GM12873 (cell line): ENCODE data around the gene CAPRIN2.

Experiments used
- CTCF ChIP-seq: IDR thresholded peaks from 2 replicates; pipeline ENCODE4 v1.5.1; 2012; ENCODE audit warnings: low read depth, mild to moderate bottlenecking, moderate library complexity, low read length, control low read depth; ENCODE audit not compliant: insufficient read depth; ENCODE audit errors: missing control alignments

The CAPRIN2 gene

GRCh38 chr12:30754750-30755394 is at the start of gene CAPRIN2:
Gene CAPRIN2, minus strand, starts transcription at chr12:30754951. Its CDS starts 1,431 bp downstream, at chr12:30753520.
- TF ChIP-seq CTCF, result no peak

- TF ChIP-seq CTCF, result no peak
These were observed 42.9 kb upstream of the CAPRIN2 start for GRCh38 chr12:30797689-30798088.

DNA sequence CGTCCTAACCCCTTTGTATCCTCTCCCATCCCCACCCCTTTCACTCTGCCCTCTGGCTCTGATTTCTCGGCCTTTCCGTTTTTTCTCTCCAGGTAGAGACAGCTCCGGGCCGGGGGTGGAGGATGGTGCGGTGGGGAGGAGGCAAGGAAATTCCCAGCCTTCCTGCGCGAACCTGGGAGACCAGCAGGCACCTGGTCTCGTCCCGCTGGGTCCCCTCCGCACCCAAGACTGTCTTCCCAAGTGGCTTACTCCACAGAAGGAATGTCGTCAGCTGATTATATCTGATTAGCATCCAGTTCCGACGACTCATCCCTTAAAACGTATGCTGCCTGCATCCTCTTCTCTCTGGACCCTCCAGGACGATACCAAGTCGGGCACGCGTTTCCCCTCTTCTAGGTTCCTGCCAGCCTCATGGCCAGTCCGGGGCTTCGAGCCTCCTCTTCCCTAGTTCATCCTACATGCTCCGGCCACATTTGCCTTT is 42.2 kb upstream of the CAPRIN2 start:
- no peak for TF ChIP-seq CTCF

DNA sequence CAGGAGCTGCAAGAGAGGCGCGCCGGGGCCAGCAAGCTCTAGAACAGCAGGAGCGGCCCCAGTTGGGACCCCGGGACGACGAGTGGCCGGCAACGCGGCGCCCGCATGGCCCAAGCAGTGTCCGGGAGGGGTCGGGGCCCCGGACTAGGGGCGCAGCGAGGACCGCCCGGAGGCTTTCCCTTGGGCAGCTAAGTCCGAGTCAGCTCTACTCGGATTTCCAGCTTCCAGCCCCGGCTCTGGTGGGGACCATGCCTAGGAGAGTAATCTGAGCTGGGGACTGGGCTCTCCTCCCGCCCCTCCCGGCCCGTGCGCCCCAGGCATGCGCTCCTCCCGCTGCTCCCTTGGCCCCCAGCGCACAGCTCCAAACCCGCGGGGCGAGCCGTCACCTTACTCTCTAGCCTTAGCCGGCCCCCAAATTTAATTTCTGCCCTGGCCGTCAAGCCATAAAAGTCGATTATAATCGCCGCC is 41.6 kb upstream of the CAPRIN2 start:
- TF ChIP-seq CTCF, result no peak

GRCh38 chr12:30795410-30796312 is 40.9 kb upstream of the CAPRIN2 start:
- no peak for TF ChIP-seq CTCF

- TF ChIP-seq CTCF, result no peak
These were observed 40.0 kb upstream of the CAPRIN2 start for GRCh38 chr12:30794591-30795409.
